Measurements from ENCODE around the gene APBA2. TPM values are rescaled to one million over a fixed set of nuclear protein-coding genes. Genes with fewer than 3 reads are reported as not detected.

APBA2 gene
- total RNA-seq, 2 donors from 2014 or later, result 27.1 to 28.9 TPM

GRCh38 chr15:28944286-28944685, 58.5 kb downstream of the APBA2 start:
- Mint-ChIP-seq H3K4me3 (peak overlapping the region; percentile 25), H3K27ac (peak overlapping the region; percentile 56), H3K27me3 (no peaks in the 10 kb centered on the region), H3K4me1 (peaks cover 32% of the 10 kb centered on the region), H3K36me3 (ENCODE audit: low read depth) (peaks cover 2% of the 10 kb centered on the region)
- H3K9me3 ChIP-seq (ENCODE audit: control insufficient read depth, low read length, poor library complexity, severe bottlenecking), result no peaks in the 10 kb centered on the region
- DNase-seq (no peak), ATAC-seq (no peak)

GRCh38 chr15:28944696-28945300, 59.0 kb downstream of the APBA2 start:
- no peaks in the 10 kb centered on the region for H3K27me3 Mint-ChIP-seq
- no peak for DNase-seq
- no peaks in the 10 kb centered on the region for H3K9me3 ChIP-seq (ENCODE audit: control insufficient read depth, low read length, poor library complexity, severe bottlenecking)
- H3K4me1 Mint-ChIP-seq, result peaks cover 30% of the 10 kb centered on the region
- H3K27ac Mint-ChIP-seq, result peak overlapping the region; percentile 56
- H3K36me3 Mint-ChIP-seq (ENCODE audit: low read depth), result peaks cover 2% of the 10 kb centered on the region
- no peak overlapping the region for H3K4me3 Mint-ChIP-seq
- ATAC-seq, result no peak

- H3K27ac Mint-ChIP-seq, result no peak overlapping the region
- peaks cover 34% of the 10 kb centered on the region for H3K4me1 Mint-ChIP-seq
- no peak overlapping the region for H3K4me3 Mint-ChIP-seq
- no peak for DNase-seq
- no peaks in the 10 kb centered on the region for H3K27me3 Mint-ChIP-seq
- H3K36me3 Mint-ChIP-seq (ENCODE audit: low read depth), result peaks cover 2% of the 10 kb centered on the region
- no peaks in the 10 kb centered on the region for H3K9me3 ChIP-seq (ENCODE audit: control insufficient read depth, low read length, poor library complexity, severe bottlenecking)
- ATAC-seq, result no peak
Measured at GRCh38 chr15:28945626-28946230, 60.0 kb downstream of the APBA2 start.

GRCh38 chr15:28946803-28947202, 61.0 kb downstream of the APBA2 start:
- no peaks in the 10 kb centered on the region for H3K27me3 Mint-ChIP-seq
- H3K9me3 ChIP-seq (ENCODE audit: control insufficient read depth, low read length, poor library complexity, severe bottlenecking), result no peaks in the 10 kb centered on the region
- peaks cover 26% of the 10 kb centered on the region for H3K4me1 Mint-ChIP-seq
- no peak overlapping the region for H3K27ac Mint-ChIP-seq
- ATAC-seq (no peak), DNase-seq (no peak)
- peaks cover 2% of the 10 kb centered on the region for H3K36me3 Mint-ChIP-seq (ENCODE audit: low read depth)
- no peak overlapping the region for H3K4me3 Mint-ChIP-seq

GRCh38 chr15:28947221-28947674, 61.5 kb downstream of the APBA2 start:
- Mint-ChIP-seq H3K36me3 (ENCODE audit: low read depth) (peaks cover 2% of the 10 kb centered on the region), H3K27me3 (no peaks in the 10 kb centered on the region), H3K27ac (no peak overlapping the region), H3K4me1 (peaks cover 27% of the 10 kb centered on the region), H3K4me3 (no peak overlapping the region)
- no peak for DNase-seq
- ATAC-seq, result no peak
- H3K9me3 ChIP-seq (ENCODE audit: control insufficient read depth, low read length, poor library complexity, severe bottlenecking), result no peaks in the 10 kb centered on the region

GRCh38 chr15:28948036-28948435, 62.3 kb downstream of the APBA2 start:
- H3K27me3 Mint-ChIP-seq, result no peaks in the 10 kb centered on the region
- H3K36me3 Mint-ChIP-seq (ENCODE audit: low read depth), result peaks cover 2% of the 10 kb centered on the region
- H3K27ac Mint-ChIP-seq, result peak overlapping the region; percentile 85
- ATAC-seq, result no peak
- DNase-seq, result no peak
- no peaks in the 10 kb centered on the region for H3K9me3 ChIP-seq (ENCODE audit: control insufficient read depth, low read length, poor library complexity, severe bottlenecking)
- peaks cover 24% of the 10 kb centered on the region for H3K4me1 Mint-ChIP-seq
- H3K4me3 Mint-ChIP-seq, result peak overlapping the region; percentile 86

- no peaks in the 10 kb centered on the region for H3K36me3 Mint-ChIP-seq (ENCODE audit: low read depth)
- no peaks in the 10 kb centered on the region for H3K9me3 ChIP-seq (ENCODE audit: control insufficient read depth, low read length, poor library complexity, severe bottlenecking)
- DNase-seq (no peak), ATAC-seq (no peak)
- peaks cover 48% of the 10 kb centered on the region for H3K4me1 Mint-ChIP-seq
- no peaks in the 10 kb centered on the region for H3K27me3 Mint-ChIP-seq
- no peak overlapping the region for H3K27ac Mint-ChIP-seq
- no peak overlapping the region for H3K4me3 Mint-ChIP-seq
Measured at GRCh38 chr15:28950916-28951315, 65.1 kb downstream of the APBA2 start.

- ATAC-seq, result no peak
- Mint-ChIP-seq H3K4me1 (peaks cover 51% of the 10 kb centered on the region), H3K27me3 (no peaks in the 10 kb centered on the region), H3K4me3 (no peak overlapping the region), H3K27ac (peak overlapping the region; percentile 59), H3K36me3 (ENCODE audit: low read depth) (no peaks in the 10 kb centered on the region)
- no peaks in the 10 kb centered on the region for H3K9me3 ChIP-seq (ENCODE audit: control insufficient read depth, low read length, poor library complexity, severe bottlenecking)
- no peak for DNase-seq
Measured at GRCh38 chr15:28952666-28953491, 67.1 kb downstream of the APBA2 start.

GRCh38 chr15:28953573-28954195, 67.9 kb downstream of the APBA2 start:
- H3K27ac Mint-ChIP-seq, result peak overlapping the region; percentile 59
- ATAC-seq (no peak), DNase-seq (no peak)
- peak overlapping the region; percentile 25 for H3K4me3 Mint-ChIP-seq
- H3K4me1 Mint-ChIP-seq, result peaks cover 49% of the 10 kb centered on the region
- no peaks in the 10 kb centered on the region for H3K27me3 Mint-ChIP-seq
- H3K36me3 Mint-ChIP-seq (ENCODE audit: low read depth), result no peaks in the 10 kb centered on the region
- no peaks in the 10 kb centered on the region for H3K9me3 ChIP-seq (ENCODE audit: control insufficient read depth, low read length, poor library complexity, severe bottlenecking)

GRCh38 chr15:28954466-28955159, 68.8 kb downstream of the APBA2 start:
- H3K9me3 ChIP-seq (ENCODE audit: control insufficient read depth, low read length, poor library complexity, severe bottlenecking), result no peaks in the 10 kb centered on the region
- DNase-seq (no peak), ATAC-seq (no peak)
- H3K4me1 Mint-ChIP-seq, result peaks cover 43% of the 10 kb centered on the region
- H3K36me3 Mint-ChIP-seq (ENCODE audit: low read depth), result no peaks in the 10 kb centered on the region
- H3K27me3 Mint-ChIP-seq, result no peaks in the 10 kb centered on the region
- H3K4me3 Mint-ChIP-seq, result no peak overlapping the region
- H3K27ac Mint-ChIP-seq, result no peak overlapping the region

GRCh38 chr15:28955160-28955992, 69.6 kb downstream of the APBA2 start:
- H3K9me3 ChIP-seq (ENCODE audit: control insufficient read depth, low read length, poor library complexity, severe bottlenecking), result no peaks in the 10 kb centered on the region
- Mint-ChIP-seq H3K4me3 (no peak overlapping the region), H3K36me3 (ENCODE audit: low read depth) (no peaks in the 10 kb centered on the region), H3K4me1 (peaks cover 38% of the 10 kb centered on the region), H3K27ac (no peak overlapping the region), H3K27me3 (no peaks in the 10 kb centered on the region)
- ATAC-seq (no peak), DNase-seq (no peak)

- DNase-seq (no peak), ATAC-seq (no peak)
- Mint-ChIP-seq H3K4me3 (no peak overlapping the region), H3K27me3 (no peaks in the 10 kb centered on the region), H3K4me1 (peaks cover 38% of the 10 kb centered on the region), H3K27ac (no peak overlapping the region), H3K36me3 (ENCODE audit: low read depth) (no peaks in the 10 kb centered on the region)
- H3K9me3 ChIP-seq (ENCODE audit: control insufficient read depth, low read length, poor library complexity, severe bottlenecking), result no peaks in the 10 kb centered on the region
Measured at GRCh38 chr15:28955993-28956421, 70.2 kb downstream of the APBA2 start.

All from T-helper 17 cell (primary cell).